Putamen (tissue), 1 donor: ENCODE data around the gene VAMP3.
A peak's percentile ranks its signal among the peaks of the same experiment; 100 is the strongest.
"Not testable (repeated sequence)": the region's sequence is repeated elsewhere in the genome, so short reads cannot be mapped to it uniquely, and the experiment has no call there.

Experiments
- DNase-seq: peaks from one replicate; pipeline ENCODE4 v3.0.0-alpha.2; 2016; ENCODE audit warnings: low spot score

Gene VAMP3

DNA sequence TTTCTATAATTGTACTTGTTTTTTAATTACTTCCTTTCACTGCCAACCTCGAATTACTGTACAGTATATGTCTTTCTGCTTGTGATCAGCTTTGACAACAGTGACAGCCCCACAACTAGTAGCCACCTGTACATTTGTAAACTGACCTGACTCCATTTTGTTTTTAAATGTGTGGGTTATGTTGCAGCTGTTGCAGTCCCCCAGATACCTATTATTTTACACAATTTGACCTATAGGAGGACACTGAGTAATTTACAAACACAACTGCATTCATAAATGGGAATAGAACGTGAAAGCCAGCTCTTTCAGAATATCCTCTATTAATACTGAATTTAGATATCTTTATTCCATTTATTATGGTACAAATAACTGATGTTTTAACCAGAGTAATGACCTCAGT lies 2.5 kb upstream of the VAMP3 start:
- no peak for DNase-seq

DNA sequence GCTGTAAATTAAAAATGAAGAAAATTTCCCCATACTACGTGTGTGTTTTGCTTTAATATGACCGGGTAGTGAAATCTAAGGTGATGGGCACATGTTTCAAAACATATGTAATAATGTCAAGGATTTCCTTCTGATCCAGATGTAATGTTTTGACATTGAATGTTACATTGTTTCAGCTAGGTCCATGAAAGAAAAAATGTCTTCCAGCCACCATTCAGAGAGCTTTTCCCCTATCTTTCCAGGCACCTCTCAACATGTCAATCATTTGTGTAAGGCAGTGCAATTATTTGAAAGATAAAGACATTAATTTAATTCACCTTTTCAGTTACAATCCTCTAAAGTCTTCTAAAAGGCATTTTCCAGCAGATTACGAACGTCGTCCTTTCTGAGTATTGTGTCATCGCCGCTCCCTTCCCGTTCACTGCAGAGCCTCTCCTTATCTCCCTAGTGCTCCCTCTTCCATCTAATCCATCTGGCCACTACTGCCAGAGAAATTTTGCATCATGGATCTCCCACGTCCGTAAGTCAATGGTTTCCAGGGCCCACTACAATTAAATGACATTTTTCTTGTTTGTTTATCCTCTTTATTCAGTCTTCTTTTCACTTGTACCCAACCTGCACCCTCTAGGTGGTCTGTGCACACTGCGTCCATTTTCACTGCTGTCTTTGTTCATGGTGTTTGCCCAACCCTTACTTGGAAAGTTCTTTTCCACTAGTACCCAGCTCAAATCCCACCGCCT lies 1.3 kb upstream of the VAMP3 start:
- peak; percentile 18 for DNase-seq

DNA sequence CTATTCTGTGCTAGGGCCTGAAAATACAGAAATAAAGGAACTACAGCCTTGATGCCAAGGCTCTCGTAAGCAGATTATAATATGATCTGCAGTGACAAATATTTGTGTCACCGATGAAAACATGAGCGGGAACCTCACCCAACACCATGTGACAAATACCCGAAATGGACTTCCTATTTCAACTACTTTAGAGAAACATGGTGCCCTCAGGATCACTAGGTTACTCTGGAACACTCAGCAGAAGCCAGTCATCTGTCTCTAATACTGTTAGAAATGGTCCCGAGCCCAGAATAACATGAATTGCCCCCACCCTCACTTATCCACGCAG lies 463 bp upstream of the VAMP3 start:
- DNase-seq, result no peak

DNA sequence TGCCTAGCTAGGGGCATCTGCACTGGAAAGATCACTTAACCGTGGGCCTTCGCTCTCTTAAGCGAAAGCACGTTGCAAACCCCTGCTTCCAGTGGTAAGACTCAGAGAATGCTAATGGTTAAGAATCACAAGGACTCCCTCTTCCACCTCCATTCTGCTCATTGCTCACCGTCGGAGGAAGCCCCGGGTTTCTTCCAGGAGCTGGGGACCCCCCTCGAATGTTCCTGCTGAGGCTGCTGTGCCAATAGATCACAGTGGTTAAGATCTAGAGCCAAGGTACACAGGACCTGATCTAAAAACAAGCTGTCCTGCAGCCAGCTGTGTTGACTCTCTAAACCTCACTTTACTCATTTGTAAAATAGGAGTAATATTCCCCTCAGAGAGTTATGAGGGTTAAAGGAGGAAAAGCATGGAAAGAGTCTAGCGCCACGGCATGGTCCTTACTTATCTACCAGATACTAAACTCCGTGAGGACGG lies 765 bp downstream of the VAMP3 start:
- no peak for DNase-seq

DNA sequence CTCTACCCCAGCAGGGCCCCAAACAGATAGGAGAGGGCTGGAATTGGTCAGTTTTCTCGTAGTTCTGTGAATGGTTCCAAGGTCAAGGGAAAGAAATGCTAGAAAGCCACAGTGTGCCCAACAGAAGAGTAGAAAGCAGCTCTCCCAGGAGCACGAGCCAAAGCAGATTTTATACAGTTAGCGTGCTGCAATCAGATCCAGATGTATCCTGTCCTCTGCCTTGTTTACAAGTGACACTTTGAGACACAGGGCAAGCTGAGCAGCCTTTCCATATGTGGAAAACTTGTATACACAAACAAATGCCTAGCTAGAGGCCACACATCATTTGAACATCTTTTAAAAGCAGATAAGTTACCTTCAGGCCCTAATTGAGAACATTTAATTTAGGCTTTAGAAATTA lies 6.5 kb downstream of the VAMP3 start:
- no peak for DNase-seq

DNA sequence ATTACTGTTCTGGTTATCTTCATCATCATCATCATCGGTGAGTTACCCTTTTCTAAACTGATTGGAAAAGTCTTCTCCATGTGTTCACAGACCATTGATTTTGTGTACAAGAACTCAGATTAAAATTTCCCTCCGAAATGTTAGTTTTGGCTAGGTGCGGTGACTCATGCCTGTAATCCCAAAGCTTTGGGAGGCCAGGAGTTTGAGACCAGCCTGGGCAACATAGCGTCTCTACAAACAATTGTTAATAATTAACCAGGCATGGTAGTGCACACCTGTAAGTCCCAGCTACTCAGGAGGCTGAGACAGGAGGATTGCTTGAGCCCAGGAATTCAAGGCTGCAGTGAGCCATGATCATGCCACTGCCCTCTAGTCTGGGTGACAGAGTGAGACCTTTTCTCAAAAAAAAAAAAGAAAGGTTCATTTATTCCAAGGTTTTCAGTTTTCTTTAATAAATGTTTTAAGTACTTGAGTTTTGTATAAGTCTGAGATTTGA lies 7.1 kb downstream of the VAMP3 start:
- no peak for DNase-seq

DNA sequence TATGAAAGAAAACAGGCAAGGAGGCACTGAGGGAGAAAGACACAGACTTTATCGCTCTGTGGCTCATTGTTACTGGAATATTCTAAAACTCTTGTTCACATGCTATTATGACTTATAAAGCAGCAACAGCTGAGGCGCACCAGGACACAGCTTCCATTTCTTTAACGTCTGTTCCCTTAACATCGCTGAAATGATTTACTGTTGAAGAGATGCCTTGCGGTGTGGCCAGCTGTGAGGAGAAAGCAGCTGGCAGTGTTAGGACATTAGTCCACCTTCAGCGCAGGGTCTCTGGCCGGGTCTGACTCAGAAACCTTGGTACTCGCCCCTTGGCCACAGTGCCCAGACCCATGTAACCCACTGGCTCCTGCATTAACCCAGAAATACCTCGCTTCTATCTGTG lies 9.9 kb downstream of the VAMP3 start:
- DNase-seq, result no peak

DNA sequence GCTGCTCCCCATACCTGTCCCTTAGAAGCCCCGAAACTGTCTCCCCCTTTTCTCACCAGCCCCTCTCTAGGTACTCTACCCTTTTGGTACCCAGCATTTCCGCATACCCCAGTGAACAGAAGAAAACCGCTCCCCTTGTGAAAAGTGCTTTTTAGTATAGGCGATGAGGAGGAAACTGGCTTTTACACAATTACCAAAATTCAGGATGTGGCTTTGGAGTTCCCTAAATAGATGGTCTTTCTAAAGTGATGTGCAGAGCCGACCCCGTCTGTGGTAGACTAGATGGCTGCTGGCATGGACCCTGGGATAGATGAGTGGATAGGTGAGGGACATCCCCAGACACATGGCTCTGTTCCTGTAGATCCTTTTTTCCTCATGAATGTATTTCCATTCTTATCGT lies 10.4 kb downstream of the VAMP3 start:
- no peak for DNase-seq

DNA sequence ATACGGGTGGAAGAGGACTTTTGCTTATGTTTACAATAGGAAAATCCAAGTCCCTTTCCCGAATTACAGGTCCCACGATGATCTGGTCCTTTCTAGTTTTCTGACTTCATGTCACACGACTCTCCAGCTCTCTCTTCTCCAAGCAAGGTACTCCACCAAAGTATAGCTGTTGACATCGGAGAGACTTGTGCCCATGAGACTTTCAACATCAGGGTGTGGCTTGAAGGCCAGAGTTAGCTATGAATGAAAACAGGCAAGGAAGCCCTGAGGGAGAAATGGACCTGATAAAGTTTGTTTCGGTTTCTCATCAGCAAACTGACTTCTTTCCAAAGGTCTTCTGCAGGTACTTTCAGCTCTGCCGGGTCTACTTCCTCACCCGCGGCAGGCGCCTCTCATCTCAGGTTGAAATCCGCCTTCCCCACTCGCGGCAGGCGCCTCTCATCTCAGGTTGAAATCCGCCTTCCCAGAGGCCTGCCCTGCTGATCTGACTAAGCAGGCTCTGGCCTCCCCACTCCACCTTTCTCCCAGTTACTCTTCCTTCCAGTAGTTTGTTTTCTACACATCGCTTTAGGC lies 10.9 kb downstream of the VAMP3 start:
- no peak for DNase-seq

DNA sequence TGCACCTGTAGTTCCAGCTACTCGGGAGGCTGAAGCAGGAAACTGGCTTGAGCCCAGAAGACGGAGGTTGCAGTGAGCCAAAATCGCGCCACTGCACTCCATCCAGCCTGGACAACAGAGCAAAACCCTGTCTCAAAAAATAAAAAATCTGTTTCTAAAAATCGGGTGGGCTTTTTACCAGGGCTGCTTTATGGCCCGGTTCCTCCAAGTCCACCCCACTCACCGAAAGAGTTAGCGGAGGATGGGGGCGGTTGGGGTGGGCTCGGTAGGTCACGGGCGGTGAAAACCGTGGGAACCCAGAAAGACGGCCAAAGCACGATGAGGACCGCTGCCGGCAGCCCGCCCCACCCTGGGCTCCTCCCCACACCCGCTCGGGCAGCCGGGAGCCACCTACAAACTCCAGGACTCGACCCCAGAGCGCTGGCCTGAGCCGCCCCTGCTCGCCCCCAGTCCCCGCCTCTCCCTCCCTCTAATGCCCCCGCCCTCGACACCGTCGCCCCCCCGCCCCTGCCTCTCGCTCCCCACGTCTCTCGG lies 12.1 kb downstream of the VAMP3 start:
- DNase-seq, result no peak

DNA sequence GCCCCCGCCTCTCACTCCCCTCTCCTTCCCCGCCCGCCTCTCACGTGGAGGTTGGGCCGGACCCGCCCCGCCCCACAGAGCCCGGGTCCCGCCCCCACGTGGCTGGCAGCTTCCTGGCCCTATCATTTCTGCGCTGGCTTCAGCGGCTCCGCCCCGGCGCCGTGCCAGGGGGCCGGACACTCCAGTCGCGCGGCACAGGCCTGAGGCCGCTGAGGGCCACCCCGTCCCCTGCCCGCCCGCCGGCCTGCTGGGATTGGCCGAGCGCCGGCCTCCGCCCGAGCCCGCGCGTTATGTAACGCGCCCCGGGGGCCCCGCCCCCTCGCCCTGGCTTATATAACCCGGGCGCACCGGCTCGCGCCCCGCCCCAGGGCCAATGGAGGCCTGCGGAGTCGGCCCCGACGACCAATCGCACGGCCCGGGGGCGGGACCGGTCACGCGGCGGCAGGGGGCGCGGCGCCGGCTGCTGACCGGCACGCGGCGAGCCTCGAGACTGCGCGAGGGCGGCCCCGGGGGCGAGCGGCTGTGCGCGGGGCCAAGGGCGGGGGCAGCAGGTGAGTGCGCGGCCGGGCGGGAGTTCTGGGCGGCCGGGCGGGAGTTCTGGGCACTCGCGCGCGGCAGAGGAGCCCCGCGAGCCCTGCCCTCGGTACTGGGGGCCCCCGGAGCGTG lies 12.9 kb downstream of the VAMP3 start, which contains the start of gene PER3:
TSS of gene PER3 (plus strand) at position 466 of the 666 bp plus-strand sequence. CDS start 587 bp downstream, outside the sequence.
- DNase-seq, result peak; percentile 98

DNA sequence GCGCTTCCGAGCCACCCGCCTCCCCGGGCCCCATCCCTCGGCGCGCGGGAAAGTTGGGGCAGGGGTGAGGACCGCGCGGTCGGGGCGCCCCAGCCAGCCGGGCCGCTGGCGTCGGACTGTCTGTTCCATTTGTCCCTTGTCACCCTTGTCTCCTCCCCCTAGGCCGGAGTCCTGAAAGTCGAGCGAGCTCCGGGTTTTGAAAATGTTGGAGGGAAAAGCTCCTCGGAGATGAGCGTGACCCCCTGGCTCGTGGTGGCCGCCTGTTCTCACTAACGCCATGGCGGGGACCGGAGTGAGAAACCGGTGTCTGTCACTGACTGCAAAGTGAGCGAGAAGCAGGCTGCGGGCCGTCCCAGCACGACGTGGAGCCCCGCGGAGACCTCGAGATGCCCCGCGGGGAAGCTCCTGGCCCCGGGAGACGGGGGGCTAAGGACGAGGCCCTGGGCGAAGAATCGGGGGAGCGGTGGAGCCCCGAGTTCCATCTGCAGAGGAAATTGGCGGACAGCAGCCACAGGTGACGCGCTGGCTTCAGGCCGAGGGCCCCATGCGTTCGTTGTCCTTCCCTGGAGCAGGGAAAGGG lies 13.5 kb downstream of the VAMP3 start:
- DNase-seq, result peak; percentile 45

DNA sequence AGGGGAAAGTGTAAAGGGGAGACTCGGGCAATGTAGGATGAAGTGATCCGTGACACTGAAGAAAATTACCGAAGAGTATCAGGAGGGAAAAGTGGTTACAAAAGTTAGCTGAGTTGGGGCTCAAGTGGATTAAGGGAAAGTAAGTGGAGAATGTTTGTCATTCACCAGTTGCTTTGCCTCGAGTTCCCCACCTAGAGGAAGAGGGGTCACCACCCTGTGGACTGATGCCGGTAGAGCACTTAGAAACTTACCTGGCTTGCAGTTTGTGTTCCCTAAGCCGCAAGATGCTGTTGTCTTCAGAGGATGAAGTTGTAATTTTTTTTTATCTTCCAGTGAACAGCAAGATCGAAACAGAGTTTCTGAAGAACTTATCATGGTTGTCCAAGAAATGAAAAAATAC lies 14.0 kb downstream of the VAMP3 start:
- DNase-seq, result no peak

DNA sequence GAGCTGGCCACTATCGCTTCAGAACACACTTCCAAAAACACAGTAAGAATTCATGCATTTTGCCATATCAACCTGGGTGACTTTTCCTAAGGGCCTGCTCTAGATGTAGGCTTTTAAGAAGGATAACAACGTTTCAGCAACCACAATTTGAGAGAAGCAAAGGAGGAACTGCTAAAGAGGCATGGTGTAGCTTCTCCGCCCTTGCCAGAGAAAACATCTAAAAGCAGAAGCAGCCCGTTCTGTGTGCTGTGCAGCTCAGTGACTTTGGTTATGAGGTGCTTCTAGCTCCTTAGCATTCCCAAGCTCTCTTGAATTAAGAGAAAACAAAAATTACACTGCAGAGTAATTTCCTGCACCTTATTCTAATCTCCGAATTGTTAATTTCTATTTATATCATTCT lies 15.7 kb downstream of the VAMP3 start:
- DNase-seq, result no peak

DNA sequence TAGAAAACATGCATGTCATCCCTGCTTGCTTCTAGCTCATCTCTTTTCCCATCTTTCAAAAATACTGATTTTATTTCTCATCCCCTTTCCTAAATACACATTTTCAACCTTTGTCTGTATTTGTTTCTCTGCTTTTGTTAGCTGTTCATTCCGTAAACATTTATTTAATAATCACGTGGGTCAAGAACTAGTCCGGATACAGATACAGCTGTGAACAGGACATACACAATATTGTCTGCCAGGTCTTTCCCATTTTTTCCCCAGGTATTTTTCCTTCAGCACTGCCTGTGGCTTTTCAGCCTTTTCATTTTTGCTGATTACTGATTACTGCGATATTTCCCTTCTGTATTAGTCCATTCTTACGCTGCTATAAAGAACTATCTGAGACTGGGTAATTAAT lies 18.7 kb downstream of the VAMP3 start:
- DNase-seq, result no peak

DNA sequence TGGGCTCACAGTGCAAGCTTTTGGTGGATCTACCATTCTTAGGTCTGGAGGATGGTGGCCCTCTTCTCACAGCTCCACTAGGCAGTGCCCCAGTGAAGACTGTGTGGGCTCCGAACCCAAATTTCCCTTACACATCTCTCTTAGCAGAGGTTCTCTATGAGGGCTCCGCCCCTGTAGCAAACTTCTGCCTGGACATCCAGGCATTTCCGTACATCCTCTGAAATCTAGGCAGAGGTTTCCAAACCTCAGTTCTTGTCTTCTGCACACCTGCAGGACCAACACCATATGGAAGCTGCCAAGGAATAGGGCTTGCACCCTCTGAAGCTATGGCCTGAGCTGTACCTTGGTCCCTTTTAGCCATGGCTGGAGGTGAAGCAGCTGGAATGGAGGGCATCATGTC lies 19.9 kb downstream of the VAMP3 start:
- not testable (repeated sequence) for DNase-seq

DNA sequence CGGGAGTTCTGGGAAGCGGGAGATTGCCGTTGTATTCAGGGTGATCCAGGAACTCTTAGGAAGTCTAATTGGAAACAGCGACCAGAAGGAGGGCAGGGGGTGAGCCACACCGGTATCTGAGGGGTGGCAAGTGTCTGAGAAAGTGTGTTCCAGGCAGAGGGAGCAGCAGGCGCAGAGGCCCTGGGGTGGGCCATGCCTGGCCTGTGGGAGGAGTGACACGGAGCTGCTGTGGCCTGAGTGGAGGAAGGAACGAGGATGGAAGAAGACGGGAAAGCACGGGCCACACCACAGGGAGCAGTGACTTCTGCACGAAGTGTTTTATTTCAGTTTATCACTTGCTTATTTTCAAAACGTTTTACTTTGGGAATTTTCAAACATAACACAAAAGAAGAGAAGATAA lies 24.3 kb downstream of the VAMP3 start:
- DNase-seq, result no peak

DNA sequence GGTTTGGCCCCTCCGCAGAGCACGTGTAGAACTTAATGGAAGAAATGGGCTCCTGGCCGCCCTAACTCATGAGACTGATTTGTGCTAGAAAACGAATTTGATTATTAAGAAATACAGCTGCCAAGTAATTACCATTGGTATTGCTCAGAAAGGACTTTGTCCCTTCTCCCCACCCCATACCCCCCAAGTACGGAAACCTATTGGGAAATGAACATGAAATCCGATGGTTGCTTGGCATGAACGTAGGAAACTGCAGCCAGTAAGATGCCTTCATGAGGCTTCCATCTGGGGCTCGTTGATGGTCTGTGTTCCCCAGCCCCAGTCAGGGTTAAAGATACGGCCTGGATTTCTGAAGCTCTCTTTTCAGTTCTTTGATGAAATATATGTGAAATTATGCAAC lies 34.4 kb downstream of the VAMP3 start:
- no peak for DNase-seq

DNA sequence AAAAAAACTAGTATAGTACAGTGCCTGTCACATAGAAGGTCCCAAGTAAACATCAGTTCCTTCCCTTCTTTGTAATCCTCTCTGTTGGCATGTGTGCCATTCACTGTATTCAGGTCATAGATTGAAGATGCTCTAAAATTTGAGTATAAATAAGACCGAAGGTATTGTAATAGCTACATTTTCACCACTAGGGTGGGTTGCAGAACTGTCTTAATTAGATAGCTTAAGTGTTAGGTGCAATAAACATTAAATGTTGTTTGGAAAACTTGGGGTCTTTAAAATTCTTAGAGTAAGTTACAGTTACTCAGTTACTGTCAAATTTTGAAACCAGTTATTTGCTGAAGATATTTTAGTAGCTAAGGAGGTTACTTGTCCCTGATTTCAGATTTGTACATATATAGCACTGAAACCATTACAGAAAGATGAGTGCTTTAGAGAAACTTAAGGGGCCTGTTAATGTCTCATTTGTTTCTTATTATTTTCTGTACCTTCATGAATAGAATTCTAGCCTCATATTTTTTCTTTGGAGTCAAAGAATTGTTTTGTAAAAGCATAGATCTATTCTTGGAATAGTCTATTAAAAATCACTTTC lies 37.3 kb downstream of the VAMP3 start:
- no peak for DNase-seq

DNA sequence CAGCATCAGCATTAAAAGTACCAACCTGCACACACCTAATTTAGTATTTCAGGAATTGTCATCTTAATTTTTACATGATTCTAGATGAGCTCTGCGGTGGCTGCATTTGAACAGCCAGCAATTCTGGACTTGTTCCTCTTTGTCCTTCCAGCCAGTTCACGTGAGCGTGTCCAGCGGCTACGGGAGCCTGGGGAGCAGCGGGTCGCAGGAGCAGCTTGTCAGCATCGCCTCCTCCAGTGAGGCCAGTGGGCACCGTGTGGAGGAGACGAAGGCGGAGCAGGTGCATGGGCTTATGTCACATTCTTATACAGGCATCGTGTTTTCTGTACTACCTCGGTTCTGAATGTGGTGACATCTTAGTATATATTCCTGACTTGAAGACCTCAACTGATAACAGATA lies 38.6 kb downstream of the VAMP3 start:
- DNase-seq, result no peak

DNA sequence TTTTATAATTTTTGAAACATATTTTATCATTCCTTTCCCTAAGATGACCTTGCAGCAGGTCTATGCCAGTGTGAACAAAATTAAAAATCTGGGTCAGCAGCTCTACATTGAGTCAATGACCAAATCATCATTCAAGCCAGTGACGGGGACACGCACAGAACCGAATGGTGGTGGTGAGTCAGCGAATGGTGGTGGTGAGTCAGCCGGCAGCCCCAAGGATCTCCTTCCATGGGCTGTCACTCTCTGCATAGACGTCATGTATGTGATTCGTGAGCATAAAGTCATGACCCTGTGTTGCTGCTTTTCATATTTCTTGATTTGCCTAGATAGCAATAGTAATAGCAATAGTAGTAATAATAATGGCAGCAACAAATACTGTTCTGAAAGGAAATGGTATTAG lies 39.3 kb downstream of the VAMP3 start:
- DNase-seq, result no peak

DNA sequence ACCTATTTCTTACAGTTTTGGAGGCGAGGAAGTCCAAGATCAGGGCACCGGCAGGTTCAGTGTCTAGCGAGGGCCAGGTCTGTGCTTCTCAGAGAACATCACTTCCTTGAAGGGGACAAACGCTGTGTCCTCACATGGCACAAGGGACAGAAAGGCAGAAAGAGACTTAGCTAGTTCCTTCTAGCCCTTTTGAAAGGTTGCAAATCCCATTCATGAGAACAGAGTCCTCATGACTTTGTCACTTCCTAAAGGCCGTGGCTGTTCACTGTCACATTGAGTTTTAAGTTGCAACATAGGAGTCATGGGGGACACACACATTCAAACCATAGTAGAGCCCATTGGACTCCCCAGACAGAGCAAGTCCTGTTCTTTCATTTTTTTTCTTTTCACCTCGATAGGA lies 40.4 kb downstream of the VAMP3 start:
- DNase-seq, result no peak
